IMR-90 (cell line): ENCODE measurements around the gene CA9. TPM values are rescaled to one million over a fixed set of nuclear protein-coding genes. Genes with fewer than 3 reads are reported as not detected.

Experiments used
- ATAC-seq: fragments of 200-7000 bp; cut with Tn5 transposase; 2 replicates; pipeline ENCODE4 v1.9.1; 2020; ENCODE audit warnings: low read depth, mild to moderate bottlenecking, moderate library complexity
- BruUV-seq: library from RNA; stranded (reverse); fragments of 400-500 nt; replicated peaks from 2 replicates; lab custom pipeline; 2021; lab: Mats Ljungman, UMichigan
- CTCF ChIA-PET: fragments of 300-600 bp; formaldehyde crosslinking; extraction: SDS; loops from one replicate; lab custom pipeline; 2021; ENCODE audit warnings: antibody characterized with exemption; lab: Yijun Ruan, JAX
- POLR2A ChIA-PET: fragments of 300-600 bp; sonication (Branson Sonifier 250); formaldehyde crosslinking; loops from one replicate; lab custom pipeline; 2022; ENCODE audit warnings: antibody characterized with exemption; ENCODE audit not compliant: unreplicated experiment; lab: Charles Lee
- DNase-seq: peaks from one replicate; pipeline ENCODE4 v3.0.0; 2013
- H2AFZ ChIP-seq: replicated peaks from 2 replicates; pipeline ENCODE3; 2013; ENCODE audit warnings: low read length, mild to moderate bottlenecking; ENCODE audit not compliant: poor library complexity
- H2AK5ac ChIP-seq: 2 replicates; pipeline ENCODE4 v1.6.1; 2013; ENCODE audit warnings: low read depth, low read length, inconsistent platforms
- H2AK9ac ChIP-seq: replicated peaks from 2 replicates; pipeline ENCODE3; 2013; ENCODE audit warnings: mild to moderate bottlenecking, low read depth, low read length, moderate library complexity; ENCODE audit not compliant: poor library complexity
- H2BK120ac ChIP-seq: 2 replicates; pipeline ENCODE4 v1.6.1; 2013; ENCODE audit warnings: low read depth, low read length, inconsistent platforms
- H2BK15ac ChIP-seq: 3 replicates; pipeline ENCODE4 v1.6.1; 2013; ENCODE audit warnings: low read depth, low read length, inconsistent platforms
- H2BK20ac ChIP-seq: 2 replicates; pipeline ENCODE4 v1.6.1; 2013; ENCODE audit warnings: low read depth, mild to moderate bottlenecking, inconsistent platforms, low read length, moderate library complexity
- H2BK5ac ChIP-seq: 2 replicates; pipeline ENCODE4 v1.6.1; 2013; ENCODE audit warnings: mild to moderate bottlenecking, low read depth, low read length, inconsistent platforms; ENCODE audit not compliant: poor library complexity, severe bottlenecking
- H3K14ac ChIP-seq: replicated peaks from 2 replicates; pipeline ENCODE4 v1.6.1; 2013; ENCODE audit warnings: low read depth, low read length, inconsistent platforms
- H3K18ac ChIP-seq: 2 replicates; pipeline ENCODE4 v1.6.1; 2013; ENCODE audit warnings: low read depth, low read length, control low read depth
- H3K23ac ChIP-seq: 2 replicates; pipeline ENCODE4 v1.6.1; 2013; ENCODE audit warnings: low read depth, low read length, inconsistent platforms
- H3K27ac ChIP-seq: 2 replicates; pipeline ENCODE4 v1.5.1; 2013; ENCODE audit warnings: mild to moderate bottlenecking, control low read depth, low read length; ENCODE audit not compliant: insufficient read depth
- H3K27me3 ChIP-seq: 2 replicates; pipeline ENCODE4 v1.6.1; 2013; ENCODE audit warnings: low read length; ENCODE audit not compliant: control insufficient read depth, insufficient read depth
- H3K36me3 ChIP-seq: 2 replicates; pipeline ENCODE4 v1.6.1; 2013; ENCODE audit warnings: low read length, mixed read lengths; ENCODE audit not compliant: control insufficient read depth, insufficient read depth
- H3K4ac ChIP-seq: 2 replicates; pipeline ENCODE4 v1.6.1; 2013; ENCODE audit warnings: low read depth, low read length, inconsistent platforms
- H3K4me1 ChIP-seq: 2 replicates; pipeline ENCODE4 v1.6.1; 2013; ENCODE audit warnings: low read length, mixed read lengths; ENCODE audit not compliant: control insufficient read depth, insufficient read depth
- H3K4me2 ChIP-seq: 2 replicates; pipeline ENCODE4 v1.6.1; 2013; ENCODE audit warnings: low read depth, mild to moderate bottlenecking, control low read depth, low read length, moderate library complexity
- H3K4me3 ChIP-seq: 2 replicates; pipeline ENCODE4 v1.5.1; 2013; ENCODE audit warnings: low read depth, mild to moderate bottlenecking, control low read depth, low read length, moderate library complexity; ENCODE audit not compliant: insufficient read depth
- H3K56ac ChIP-seq: 2 replicates; pipeline ENCODE4 v1.6.1; 2013; ENCODE audit warnings: low read length, inconsistent platforms; ENCODE audit not compliant: insufficient read depth; ENCODE audit errors: extremely low read depth
- H3K79me1 ChIP-seq, 2 experiments: 2 replicates each; pipeline ENCODE4 v1.6.1; 2013; ENCODE audit warnings: low read length in 2 of 2, inconsistent platforms in 1 of 2, low read depth in 1 of 2
- H3K9ac ChIP-seq: 2 replicates; pipeline ENCODE4 v1.6.1; 2013; ENCODE audit warnings: low read depth, low read length, control low read depth
- H3K9me1 ChIP-seq: 2 replicates; pipeline ENCODE4 v1.6.1; 2013; ENCODE audit warnings: low read length, inconsistent platforms; ENCODE audit not compliant: insufficient read depth
- H3K9me3 ChIP-seq: 2 replicates; pipeline ENCODE4 v1.6.1; 2013; ENCODE audit warnings: low read length; ENCODE audit not compliant: control insufficient read depth, insufficient read depth
- H4K20me1 ChIP-seq: 2 replicates; pipeline ENCODE4 v1.6.1; 2013; ENCODE audit warnings: low read length, inconsistent platforms; ENCODE audit not compliant: insufficient read depth
- H4K5ac ChIP-seq: 2 replicates; pipeline ENCODE4 v1.6.1; 2013; ENCODE audit warnings: mild to moderate bottlenecking, low read depth, low read length, control low read depth
- H4K8ac ChIP-seq, 2 experiments: 2 replicates each; pipeline ENCODE4 v1.6.1; 2013; ENCODE audit warnings: low read depth in 2 of 2, low read length in 2 of 2, control low read depth in 1 of 2, inconsistent platforms in 1 of 2
- H4K91ac ChIP-seq: 2 replicates; pipeline ENCODE4 v1.6.1; 2013; ENCODE audit warnings: low read depth, low read length, inconsistent platforms; ENCODE audit not compliant: insufficient read depth
- BHLHE40 ChIP-seq: fragments of 150-350 bp; IDR thresholded peaks from 2 replicates; pipeline ENCODE4 v1.6.1; 2016; ENCODE audit warnings: mild to moderate bottlenecking, low read depth, low read length
- MXI1 ChIP-seq: IDR thresholded peaks from 2 replicates; pipeline ENCODE4 v1.6.1; 2012; ENCODE audit warnings: low read depth, mild to moderate bottlenecking, low read length, moderate library complexity, borderline replicate concordance
- RAD21 ChIP-seq: IDR thresholded peaks from 2 replicates; pipeline ENCODE4 v1.6.1; 2012; ENCODE audit warnings: low read length, improper control_type of control experiment
- RFX5 ChIP-seq: IDR thresholded peaks from 2 replicates; pipeline ENCODE4 v1.8.0; 2012; ENCODE audit warnings: low read depth, mild to moderate bottlenecking, low read length, moderate library complexity
- WGBS, 2 experiments: methylation state at CpG; one replicate each; pipeline versions ENCODE4 v1.1.5 to v1.1.7; 2013; ENCODE audit warnings: missing lambda C conversion rate in 2 of 2; ENCODE audit not compliant: insufficient read length in 1 of 2; ENCODE audit errors: extremely low coverage in 2 of 2; 5-methylcytosine and 5-hydroxymethylcytosine counted together
- dilution Hi-C: fragments of 300-500 bp; cut with HindIII; formaldehyde crosslinking; loops from one replicate; pipeline ENCODE4 v1.14.3; 2018; ENCODE audit warnings: low sequenced_read_pairs; ENCODE audit not compliant: unreplicated experiment
- in situ Hi-C: fragments of 300-500 bp; cut with MboI; formaldehyde crosslinking; loops from 3 replicates; pipeline ENCODE4 v1.14.3; 2019; ENCODE audit warnings: low sequenced_read_pairs, inconsistent platforms, mixed read lengths
- intact Hi-C: fragments of 100-400 bp; cut with micrococcal nuclease; formaldehyde crosslinking; loops from 2 replicates; pipeline ENCODE4 v1.10.0; 2022
- polyA plus RNA-seq, 3 experiments: library from polyadenylated mRNA; depleted of rRNA; stranded (reverse); fragments of >200 nt; gene quantifications; 2 replicates each; pipeline ENCODE4 v1.2.3, GENCODE V29; 2012; ENCODE audit warnings: low replicate concordance in 1 of 3
- total RNA-seq: library from RNA; depleted of rRNA; stranded (reverse); fragments of >200 nt; gene quantifications from 2 replicates; pipeline ENCODE4 v1.2.3, GENCODE V29; 2012

The CA9 gene
- total and polyA plus RNA-seq, 2 of the 4 experiments (the other 2 are of a cell fraction): 0.54 to 3.9 TPM

DNA sequence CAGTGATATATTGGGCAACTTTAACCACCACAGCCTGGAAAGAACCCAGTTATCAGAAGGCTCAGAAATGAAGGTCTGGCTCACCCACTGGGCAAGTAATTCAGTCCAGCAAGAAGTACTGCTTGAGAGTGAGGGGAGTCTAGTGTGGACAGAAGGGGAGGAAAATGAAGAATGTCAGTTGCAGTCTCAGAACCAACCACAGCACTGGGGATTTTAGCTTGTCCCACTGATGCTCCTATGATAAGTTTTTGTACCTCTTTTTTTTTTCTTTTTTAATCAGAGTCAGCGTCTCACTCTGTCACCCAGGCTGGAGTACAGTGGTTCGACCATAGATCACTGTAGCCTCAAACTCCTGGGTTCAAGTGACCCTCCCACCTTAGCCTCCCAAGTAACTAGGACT, 46.2 kb upstream of the CA9 start:
- Histone ChIP-seq H3K27ac (no peak overlapping the region), H4K5ac (no peak overlapping the region), H3K14ac (no peak overlapping the region), H3K18ac (no peak overlapping the region), H3K23ac (no peak overlapping the region), H3K4me2 (no peak overlapping the region), H3K4me1 (no peaks in the 10 kb centered on the region), H3K4me3 (no peak overlapping the region), H2AFZ (no peak overlapping the region), H3K36me3 (no peaks in the 10 kb centered on the region), H3K79me1 (no peaks in the 10 kb centered on the region), H3K9me3 (peaks cover 2% of the 10 kb centered on the region; the same call in 1 of the 2 replicates), H2BK120ac (no peak overlapping the region), H3K27me3 (no peaks in the 10 kb centered on the region; the same call in 1 of the 2 replicates), H3K56ac (no peak overlapping the region), H2BK20ac (no peak overlapping the region), H3K4ac (no peak overlapping the region), H2AK9ac (no peak overlapping the region), H3K9ac (no peak overlapping the region), H2BK15ac (no peak overlapping the region), H2BK5ac (no peak overlapping the region), H4K91ac (no peak overlapping the region), H4K8ac (no peak overlapping the region), H4K20me1 (no peaks in the 10 kb centered on the region), H3K9me1 (no peaks in the 10 kb centered on the region), H2AK5ac (no peak overlapping the region)
- no CpG with 5 or more reads among the region's 2 CpGs for WGBS, 2 experiments
- ATAC-seq (no peak), DNase-seq (no peak)
- dilution Hi-C loops (no loop called here), intact Hi-C loops (no loop called here), in situ Hi-C loops (no loop called here)
- POLR2A ChIA-PET: no interaction called here
- TF ChIP-seq RFX5: no peak
- TF ChIP-seq BHLHE40: no peak
- TF ChIP-seq MXI1: no peak
- no peak for TF ChIP-seq RAD21
- CTCF ChIA-PET: no interaction called here
- no TSS peak for BruUV-seq
